Retinal pigment epithelial cell (primary cell): ENCODE data around the gene ELOF1.

Experiments used
- DNase-seq: peaks from one replicate; pipeline ENCODE4 v3.0.0-alpha.2; 2010; ENCODE audit warnings: low read depth
- H3K4me3 ChIP-seq: 2 replicates; pipeline ENCODE4 v1.5.1; 2011; ENCODE audit warnings: mild to moderate bottlenecking, low read length, control low read depth, moderate library complexity
- TF ChIP-seq, protein P1 (sequence below): conservative IDR thresholded peaks from 2 replicates; pipeline ENCODE4 v1.5.1; 2011; ENCODE audit warnings: low read depth, low read length, control low read depth, inconsistent platforms

The ELOF1 gene

DNA sequence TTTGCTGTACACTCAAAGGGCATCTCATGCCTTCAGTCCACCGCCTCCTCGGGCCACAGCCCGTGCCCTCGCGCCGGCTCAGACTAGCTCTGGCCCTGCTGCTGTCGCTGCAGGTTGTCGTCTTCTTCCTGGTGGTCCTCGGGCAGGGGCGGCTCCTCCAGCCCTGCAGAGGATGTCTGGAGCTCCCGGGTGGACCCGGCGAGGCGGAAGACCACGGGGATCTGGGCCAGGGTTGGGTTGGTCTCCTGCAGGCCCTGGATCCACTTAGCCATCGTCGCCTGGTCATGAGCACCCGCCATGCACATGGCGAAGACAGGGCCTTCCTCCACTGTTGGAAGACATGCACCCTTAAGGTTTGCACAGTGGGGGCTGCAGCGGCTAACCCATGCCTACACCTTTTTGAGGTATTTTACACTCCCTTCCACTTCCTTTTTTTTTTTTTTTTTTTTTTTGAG is 52.9 kb downstream of the ELOF1 start:
- TF ChIP-seq, protein P1, sequence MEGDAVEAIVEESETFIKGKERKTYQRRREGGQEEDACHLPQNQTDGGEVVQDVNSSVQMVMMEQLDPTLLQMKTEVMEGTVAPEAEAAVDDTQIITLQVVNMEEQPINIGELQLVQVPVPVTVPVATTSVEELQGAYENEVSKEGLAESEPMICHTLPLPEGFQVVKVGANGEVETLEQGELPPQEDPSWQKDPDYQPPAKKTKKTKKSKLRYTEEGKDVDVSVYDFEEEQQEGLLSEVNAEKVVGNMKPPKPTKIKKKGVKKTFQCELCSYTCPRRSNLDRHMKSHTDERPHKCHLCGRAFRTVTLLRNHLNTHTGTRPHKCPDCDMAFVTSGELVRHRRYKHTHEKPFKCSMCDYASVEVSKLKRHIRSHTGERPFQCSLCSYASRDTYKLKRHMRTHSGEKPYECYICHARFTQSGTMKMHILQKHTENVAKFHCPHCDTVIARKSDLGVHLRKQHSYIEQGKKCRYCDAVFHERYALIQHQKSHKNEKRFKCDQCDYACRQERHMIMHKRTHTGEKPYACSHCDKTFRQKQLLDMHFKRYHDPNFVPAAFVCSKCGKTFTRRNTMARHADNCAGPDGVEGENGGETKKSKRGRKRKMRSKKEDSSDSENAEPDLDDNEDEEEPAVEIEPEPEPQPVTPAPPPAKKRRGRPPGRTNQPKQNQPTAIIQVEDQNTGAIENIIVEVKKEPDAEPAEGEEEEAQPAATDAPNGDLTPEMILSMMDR = no peak

DNA sequence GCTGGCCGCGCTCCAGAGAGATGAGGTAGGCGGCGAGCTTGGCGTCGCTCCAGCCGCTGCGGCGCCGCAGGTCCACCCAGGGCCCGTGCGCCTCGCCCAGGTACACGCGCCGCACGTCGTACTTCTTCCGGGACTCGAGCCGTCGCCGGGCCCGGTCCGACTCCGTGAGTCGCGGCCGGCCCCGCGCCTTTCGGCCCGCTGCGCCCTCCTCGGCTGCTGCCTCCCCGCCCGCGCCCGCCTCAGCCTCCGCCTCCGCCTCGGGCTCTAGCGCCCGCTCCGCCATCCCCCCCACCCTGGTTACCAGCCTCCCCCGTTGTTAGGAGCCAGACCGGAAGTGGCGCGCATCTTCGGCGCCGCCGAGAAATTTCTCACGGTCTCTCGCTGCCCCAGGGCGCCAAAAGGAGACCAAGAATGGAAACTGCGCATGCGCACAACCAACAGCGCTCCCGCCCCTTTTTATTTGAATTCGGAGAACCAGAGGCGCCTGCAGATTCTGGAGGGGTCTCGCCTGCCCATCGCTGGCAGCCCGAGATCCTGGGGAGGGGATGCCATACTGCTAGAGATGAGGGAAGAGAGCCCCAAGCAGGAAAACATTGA is 53.4 kb downstream of the ELOF1 start, which contains the start of gene ZNF653:
Gene ZNF653, minus strand, starts transcription at position 336 of the 597 bp plus-strand sequence. Its CDS starts 53 bp downstream, at position 283.
- TF ChIP-seq, protein P1 = no peak
- DNase-seq = peak; percentile 68
- peak within 1 kb of the TSS; percentile 67 for H3K4me3 ChIP-seq

More for the DNA sequence above, 52.9 kb downstream of the ELOF1 start:
- DNase-seq = no peak
- H3K4me3 ChIP-seq = peak overlapping the region; percentile 67

DNA sequence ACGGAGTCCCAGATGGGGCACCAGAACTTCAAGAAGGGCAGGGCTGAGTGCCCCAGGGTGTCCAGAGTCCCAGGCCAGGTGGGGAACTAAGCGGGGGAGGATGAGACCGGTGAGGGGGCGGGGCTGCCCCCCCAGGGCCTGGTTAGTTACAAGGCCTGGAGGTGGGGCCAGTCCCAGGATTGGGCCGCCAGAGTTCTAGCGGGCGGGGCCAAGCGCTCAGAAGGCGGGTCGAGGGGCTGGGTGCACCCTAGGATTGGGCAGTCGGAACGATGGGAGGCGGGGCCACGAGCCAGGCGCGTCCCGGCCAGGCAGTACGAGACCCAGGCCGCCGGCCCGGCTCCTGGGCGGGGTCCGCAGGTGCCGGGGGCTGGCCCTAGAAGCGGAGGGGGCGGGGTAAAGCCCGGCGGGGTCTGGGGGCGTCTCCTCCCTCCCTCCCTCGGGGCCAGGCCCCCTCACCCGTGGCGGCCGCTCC is 54.0 kb downstream of the ELOF1 start:
- H3K4me3 ChIP-seq = peak overlapping the region; percentile 67
- DNase-seq = peak; percentile 71
- TF ChIP-seq, protein P1 = no peak

DNA sequence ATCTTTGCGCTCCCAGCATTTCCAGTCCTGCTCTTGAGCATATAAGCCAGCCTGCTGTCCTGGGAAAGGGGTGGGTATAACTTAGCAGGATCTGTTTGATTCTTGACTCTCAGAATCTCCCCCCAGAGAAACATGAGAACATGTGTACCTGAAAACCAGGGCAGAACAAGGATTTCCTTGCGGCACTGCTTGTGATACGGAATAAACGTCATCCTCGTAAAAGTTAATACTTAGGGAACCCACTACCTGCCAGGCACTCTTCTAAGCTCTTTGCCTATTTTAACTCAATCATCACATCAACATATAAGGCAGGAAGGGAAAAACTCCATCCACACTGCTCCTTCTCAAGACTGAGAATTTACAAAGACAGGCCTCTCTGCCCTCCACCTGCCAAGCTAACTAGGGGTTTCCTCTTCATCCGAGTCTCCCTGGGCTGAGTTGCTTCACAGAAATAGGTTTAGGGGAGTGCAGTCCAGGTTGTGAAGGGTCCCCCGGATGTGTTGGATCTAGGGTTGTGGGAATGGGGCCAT is 54.5 kb downstream of the ELOF1 start:
- TF ChIP-seq, protein P1 = no peak
- DNase-seq = no peak
- H3K4me3 ChIP-seq = peak overlapping the region; percentile 67
